DMS53 treated with DMSO at 0.1 percent for 48 hours (cell line): Measurements from ENCODE around the gene OLFML2B.
"Not testable (repeated sequence)": the region's sequence is repeated elsewhere in the genome, so short reads cannot be mapped to it uniquely, and the experiment has no call there.

Experiments used
- DNase-seq: peaks from one replicate; lab custom pipeline; 2025; ENCODE audit not compliant: unreplicated experiment; lab: John Stamatoyannopoulos, UW

Gene OLFML2B

DNA sequence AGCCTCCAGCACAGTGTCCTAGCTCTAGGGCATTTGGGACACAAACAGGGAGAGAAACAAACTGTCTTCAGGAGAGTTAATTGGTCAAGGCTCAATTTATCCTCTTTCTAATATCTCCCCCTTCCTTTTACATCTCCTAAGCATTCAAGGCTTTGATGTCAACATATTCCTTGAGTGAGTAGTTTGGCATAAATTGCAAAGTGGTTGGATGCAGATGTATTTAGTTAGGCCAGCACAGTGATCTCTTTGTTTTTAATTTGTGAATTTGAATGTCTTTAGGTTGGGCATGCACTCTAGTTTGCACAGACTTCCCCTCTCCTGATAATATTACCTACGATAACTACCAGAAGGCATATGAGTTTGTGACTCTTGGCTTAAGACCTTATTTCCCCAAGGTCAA, 12.5 kb upstream of the OLFML2B start:
- no peak for DNase-seq

DNA sequence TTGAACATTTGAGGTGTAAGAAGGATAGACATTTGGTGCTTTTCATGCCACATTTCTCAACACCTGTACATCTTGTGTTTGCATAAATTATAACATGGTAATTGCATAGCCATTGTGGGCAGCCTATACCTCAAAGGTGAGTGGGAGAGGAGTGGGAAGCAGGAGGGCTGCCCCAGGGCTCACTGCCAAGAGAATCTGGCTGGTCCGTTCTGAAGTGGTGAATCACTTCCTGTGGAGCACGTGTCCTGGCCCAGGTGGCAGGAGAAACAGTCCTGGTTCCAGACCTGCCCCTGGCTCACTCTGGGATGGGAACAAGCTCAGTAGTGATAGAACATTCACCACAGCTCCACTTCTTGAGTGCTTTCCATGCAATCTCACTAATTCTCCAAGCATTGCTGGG, 11.6 kb upstream of the OLFML2B start:
- peak; percentile 77 for DNase-seq

DNA sequence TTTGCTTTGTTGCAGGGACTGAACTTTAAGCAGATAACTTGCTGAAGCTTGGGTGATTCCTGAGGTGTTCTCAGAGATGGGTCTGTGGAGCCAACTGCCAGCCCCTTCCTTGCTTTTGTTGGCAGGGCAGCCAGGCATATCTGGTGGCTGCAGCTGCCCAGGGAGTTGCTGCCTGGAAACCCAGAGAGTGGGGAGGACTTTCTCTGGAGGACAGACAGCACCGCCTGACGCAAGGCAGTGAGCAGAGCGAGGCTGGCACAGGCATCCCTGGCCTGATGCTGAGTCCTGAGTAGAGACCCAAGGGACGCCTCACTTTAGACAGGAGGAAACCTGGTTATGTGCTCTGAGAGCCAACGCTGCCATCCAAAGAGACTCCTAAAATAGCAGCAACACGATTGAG, 9.8 kb upstream of the OLFML2B start:
- no peak for DNase-seq

DNA sequence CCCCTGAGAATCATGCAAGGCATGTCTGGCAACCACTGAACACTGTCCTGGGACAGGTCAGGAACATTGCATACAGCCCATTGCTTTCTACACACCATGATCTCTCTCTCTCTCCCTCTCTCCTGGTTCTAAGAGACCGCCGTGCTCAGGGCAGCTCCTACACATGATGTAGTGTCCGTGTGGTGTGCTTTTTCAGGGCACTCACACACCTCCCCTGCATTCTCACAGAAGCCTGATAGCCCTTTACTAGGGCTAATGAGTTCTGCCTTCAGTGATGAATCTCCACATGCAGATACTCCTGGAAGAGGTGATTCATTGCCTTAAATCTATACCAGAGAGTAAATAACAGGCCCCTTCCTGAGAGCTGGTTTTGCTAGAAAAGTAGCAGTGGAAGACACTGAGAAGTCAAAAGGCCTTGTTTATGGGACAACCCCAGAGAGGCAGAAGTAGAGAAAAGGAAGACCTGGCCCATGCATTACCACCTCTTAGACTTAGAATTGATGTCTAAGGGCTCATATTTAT, 7.2 kb upstream of the OLFML2B start:
- DNase-seq, result peak; percentile 14

DNA sequence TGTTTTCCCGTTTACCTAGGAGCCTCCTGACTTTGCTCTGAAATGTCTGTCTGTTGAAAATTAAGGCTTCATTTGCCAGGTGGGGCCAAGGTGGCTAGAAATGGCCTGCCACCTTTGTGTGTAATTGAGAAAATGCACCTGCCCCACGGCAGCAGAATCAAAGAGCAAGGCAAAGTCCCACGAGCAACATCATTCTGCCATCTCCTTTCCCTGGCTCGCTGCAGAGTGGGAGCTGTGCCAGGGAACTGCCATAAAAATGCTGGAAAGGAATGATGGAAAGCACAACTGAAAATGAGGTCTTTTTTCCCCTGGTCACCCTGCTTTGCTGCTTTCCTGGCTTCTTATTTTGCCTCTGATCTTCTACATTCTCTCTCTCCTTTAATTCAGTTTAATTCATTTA, 5.5 kb upstream of the OLFML2B start:
- DNase-seq, result no peak

DNA sequence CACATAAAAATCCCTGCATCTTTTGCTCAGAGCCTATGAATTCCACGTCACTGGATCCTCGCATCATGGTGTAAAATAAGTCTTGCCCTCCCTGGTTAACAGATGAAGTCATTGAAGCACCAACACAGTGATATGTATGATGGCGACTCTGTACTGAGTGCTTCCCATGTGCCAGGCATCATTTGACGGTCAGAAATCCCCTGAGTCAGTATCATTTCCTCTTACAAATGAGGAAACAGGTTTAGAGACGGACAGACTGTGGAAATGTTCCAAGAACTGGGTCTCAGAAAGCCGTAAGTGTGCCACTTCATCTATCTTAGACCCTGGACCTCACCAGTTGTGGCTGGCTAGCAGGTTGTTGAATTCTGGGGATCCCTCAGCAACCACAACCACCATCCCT, 5.1 kb upstream of the OLFML2B start:
- DNase-seq, result no peak

DNA sequence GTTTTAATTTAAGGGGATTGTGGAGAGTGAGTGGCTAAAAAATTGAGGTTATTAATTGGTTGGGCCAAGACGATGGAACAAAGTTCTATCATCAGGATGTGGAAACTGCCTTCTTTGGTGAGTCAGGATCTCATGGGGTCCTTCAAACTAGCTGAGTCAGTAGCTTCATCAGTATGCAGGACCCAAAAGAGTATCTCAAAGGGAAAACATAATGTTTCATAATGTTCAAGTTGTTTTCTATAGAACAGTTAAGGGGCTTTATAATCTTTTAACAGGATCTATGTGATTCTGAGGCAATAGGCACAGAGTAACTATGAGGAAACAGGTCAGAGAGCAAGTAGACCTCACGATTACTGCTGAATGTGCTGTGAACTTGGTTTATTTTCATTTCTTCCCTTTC, 3.2 kb upstream of the OLFML2B start:
- no peak for DNase-seq

DNA sequence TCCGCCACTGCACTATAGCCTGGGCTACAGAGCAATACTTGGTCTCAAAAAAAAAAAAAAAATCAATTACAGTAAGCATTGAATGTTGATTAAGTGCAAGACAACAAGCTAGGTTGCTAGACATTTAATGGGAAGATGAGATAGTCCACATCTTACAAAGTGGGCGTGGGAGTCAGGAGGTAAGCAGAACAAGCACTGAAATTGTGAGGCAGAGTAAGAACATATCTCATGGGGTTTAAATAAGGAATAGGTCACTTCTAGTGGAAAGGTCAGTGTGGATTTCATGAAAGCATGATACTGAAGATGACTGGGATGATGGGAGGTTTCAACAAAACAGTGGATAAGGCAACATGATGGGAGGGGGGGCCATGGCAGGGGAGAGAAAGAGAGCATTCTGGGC, 1.9 kb upstream of the OLFML2B start:
- no peak for DNase-seq

DNA sequence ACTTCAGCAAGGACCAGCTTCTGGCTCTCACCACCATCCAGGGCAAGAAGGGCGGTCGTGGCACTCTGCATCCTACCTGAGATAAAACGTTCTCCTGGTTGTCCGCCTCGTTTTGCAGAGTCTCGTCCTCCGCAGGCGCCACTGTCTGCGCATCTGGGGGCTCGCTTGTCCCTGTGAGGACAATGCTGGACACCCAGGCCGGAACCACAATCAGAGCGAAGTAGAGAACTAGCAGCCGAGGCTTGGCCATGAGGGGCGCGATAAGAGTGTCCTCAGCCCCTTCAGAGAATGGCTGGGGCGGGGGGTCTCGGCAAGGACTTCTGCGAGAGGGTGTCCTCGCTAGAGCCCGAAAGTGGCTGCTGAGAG, 505 bp downstream of the OLFML2B start:
- DNase-seq, result no peak

DNA sequence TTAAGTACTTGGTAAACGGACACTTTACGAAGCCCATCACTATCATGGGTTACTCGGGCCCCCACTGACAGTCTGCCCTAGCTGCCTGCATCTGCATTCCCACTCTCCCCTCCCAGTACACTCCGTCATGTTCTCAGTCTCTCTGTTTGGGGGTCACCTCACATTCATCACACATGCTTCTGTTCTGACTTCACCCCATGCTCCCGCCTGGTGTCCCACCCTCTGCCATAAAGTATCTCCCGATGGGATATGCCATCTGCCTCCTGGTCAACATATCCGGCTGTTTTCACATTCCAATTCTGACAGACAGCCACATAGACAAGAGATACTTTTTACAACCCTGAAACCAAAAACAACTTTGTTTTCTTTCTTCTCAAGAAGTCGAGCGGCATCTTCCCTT, 1.0 kb downstream of the OLFML2B start:
- no peak for DNase-seq

DNA sequence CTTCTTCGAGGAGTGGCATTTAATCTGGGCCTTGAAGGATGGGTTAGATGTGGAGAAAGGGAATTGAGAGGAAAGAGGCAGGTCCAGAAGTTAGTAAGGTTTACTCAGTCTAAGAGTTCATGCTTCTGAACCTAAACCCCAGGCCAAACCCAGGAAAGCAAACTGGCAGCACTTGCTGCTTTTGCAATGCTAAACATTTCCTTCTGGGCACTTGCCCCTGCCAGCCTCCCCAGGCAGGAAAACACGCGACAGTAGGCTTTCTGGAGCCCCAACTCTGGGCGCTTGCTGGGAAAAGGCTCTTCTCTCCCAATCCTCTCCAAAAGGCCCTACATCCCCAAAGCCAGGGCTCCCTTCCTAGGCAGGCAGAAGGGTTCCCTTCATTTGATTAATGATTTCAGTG, 2.5 kb downstream of the OLFML2B start:
- DNase-seq, result no peak

DNA sequence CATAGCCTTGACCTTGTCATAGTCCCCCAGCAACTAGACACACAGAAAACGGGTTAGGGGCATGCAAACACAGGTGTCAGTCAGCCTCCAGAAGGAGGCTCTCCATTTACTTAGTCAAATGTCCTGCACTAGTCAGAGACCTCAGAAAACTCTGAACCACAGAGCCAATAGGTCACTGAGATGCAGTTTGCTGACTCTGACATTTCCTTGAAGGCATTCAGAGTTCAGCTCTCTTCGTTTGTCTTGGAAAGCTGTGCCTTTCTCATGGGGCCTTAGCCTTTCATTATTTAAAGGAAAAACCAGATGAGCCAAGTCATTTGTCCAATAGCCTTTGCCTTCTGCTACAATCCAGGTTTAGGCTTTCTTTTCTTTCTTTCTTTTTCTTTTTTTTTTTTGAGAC, 3.5 kb downstream of the OLFML2B start:
- no peak for DNase-seq

DNA sequence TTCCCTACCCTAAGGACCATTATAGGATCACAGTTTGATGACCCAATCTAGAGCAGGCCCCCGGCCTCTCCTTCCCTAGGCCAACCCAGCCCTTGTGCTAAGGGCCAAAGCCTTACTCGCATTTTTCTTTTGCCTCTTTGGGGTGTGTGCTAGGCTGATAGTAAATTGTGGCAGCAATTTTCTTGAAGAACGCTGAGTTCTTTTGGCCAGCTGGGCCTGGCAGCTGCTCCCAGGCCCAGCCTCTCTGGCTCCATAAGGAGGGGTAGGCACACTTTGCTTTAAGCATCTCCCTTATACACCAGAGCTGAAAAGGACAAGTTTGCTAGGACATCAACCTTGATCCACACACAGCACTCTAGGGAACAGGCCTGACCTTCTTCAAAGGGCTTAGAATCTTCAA, 4.2 kb downstream of the OLFML2B start:
- no peak for DNase-seq

DNA sequence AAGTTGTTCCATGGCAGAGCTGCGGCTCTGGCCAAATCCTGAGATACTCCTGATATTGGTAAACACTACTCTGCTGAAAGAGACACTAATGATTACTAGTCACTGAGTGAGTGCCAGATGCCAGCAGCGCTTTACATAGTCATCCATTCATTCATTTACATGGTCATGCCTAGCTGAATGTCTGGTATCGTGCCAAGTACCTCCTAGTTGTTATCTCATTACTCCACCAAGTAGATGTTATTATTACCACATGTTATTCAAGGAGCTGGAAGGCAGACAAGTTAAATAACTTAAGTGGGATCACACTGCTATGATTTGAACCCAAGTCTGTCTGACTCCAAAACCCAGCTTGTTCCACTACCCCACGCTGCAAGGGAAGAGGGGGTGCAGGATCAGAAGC, 4.7 kb downstream of the OLFML2B start:
- peak; percentile 86 for DNase-seq

DNA sequence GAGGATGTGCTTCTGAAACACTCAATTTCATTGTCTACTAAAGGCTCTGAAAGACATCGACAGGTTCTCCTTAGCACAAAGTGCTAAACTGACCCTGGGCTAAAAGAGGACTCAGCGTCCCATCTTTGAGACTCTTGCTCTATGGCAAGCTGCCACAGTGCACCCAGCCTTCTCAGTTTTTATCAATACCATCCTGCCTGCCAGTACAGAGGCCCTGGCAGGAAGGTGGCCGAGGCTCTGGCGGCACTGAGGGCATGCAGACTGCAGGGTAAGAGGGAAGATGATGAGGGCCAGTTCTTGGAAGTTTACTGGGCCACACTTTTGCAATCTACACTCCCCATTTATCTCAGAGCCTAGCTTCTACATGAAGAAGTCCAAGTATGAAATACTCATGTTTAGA, 5.3 kb downstream of the OLFML2B start:
- no peak for DNase-seq

DNA sequence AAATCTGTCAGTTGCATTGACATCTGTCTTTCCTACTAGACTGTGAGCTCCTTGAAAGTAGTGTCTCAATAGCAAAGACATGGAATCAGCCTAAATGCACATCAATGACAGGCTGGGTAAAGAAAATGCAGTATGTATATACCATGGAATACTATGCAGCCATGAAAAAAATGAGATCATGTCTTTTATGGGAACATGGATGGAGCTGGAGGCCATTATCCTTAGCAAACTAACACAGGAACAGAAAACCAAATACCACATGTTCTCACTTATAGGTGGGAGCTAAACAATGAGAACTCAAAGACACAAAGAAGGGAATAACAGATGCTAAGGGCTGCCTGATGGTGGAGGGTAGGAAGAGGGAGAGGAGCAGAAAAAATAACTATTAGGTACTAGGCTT, 5.9 kb downstream of the OLFML2B start:
- DNase-seq, result not testable (repeated sequence)

DNA sequence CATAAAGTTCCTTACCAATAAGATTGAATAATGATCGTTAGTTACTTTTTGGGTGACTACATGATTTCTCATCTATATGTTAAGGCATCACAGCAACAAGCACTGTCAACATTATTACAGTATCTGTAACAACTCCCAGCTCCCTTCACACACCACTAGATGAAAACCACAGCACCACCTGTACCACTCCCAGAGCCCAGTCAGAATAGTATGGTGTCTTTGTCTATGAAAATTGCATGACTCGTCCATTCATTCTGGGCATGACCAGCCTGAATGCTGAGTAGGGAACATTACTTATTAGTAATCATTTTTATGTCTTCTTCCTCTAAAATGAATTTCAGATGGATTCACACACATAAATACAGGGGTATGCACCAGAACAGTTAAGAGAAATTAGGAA, 7.0 kb downstream of the OLFML2B start:
- DNase-seq, result no peak

DNA sequence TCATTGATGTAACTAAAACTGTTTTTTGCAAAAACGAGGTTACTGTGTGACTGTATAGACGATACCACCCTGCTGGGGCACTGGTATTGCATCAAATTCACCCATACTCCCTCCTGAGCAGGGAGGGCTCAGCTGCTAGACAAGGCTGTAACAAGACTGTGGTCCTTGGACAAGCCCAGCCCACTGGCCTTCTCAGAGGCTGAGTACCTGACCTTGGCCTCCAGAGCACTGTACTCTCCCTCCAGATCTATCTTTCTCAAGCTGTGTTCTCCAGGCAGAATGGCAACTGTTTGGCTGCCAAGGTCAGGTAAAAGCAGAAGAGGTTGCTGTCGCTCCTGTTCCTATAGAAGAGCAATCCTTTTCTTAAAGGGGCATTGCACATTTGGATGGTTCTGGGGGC, 8.5 kb downstream of the OLFML2B start:
- no peak for DNase-seq

DNA sequence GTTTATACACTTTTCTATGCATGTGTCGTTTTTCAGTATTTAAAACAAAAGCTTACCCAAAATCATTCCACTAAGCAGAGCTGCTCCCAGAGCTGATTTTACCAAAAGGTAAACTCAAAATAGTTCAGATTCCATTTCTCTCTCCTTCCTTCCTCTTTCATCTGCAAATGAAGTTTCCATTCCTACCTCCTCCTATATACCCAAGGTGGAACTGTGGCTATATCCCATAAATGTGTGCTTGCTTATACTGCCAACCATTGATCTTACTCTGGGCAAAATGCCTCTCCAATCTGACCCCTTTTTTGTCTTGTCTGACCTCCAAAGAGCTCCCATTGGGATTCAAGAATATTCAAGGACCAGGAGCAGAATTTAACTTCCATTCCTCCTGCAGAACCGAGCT, 9.5 kb downstream of the OLFML2B start:
- DNase-seq, result no peak

DNA sequence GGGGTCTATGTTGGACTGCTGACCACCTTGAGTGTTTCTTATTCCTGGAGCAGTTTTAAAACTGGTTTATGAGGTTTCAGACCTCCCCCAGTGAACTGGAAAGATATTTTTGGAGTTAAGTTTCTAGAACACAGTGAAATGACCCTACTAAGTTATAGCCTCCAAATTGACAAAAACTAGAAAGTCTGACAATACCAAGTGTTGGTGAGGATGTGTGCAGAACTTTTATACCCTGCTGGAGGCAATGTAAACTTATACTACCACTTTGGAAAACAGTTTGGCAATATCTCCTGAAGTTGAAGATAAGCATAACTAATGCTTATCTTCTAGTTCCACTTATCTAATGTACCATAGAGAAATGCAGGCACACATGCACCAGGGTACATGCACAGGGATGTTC, 10.4 kb downstream of the OLFML2B start:
- DNase-seq, result no peak

DNA sequence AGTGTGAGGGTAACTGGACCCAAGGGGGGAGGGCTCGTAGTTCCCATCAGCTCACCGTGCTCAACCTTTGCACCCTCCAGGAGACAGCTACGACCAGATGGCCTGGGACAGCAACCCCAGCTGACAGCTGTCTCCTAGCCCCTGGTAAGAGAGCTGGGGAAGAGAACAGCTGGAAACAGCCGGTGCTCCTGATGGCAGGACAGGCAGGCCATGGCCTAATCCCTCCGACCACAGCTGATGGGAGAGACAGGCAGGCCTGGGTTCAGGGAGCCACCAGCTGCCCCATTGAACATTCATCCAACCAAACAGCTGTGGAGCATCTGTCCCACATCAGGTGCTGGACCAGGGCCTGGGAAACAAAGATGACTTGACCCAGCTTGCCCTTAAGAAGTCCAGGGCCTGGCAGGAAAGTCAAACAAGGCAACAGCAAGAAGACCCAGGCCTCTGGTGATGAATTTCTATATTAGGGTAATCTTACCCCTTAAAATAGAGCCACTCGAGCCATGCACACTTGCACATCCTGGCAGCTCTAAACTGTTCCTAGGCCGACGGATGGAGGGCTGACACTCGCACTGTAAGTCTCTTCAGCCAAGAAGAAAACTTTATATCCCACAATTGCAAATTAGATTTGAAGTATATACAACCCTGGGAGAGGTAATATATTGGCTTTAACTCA, 12.2 kb downstream of the OLFML2B start:
- DNase-seq, result no peak

DNA sequence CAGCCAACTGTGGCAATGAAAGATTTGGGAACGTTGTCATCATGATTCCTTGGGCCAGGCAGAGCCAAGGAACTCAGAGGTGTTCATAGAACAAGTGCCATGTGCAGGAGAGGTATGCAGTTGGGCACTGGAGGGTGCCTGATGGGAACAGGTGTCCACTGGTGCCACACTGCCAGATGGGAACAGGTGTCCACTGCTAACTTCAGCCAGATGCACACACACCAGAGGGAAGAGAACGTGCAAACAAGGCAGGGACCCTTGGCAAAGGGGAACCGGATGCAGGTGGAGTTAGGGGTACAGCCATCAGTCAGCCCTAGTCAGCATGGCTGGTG, 13.5 kb downstream of the OLFML2B start:
- DNase-seq, result no peak

DNA sequence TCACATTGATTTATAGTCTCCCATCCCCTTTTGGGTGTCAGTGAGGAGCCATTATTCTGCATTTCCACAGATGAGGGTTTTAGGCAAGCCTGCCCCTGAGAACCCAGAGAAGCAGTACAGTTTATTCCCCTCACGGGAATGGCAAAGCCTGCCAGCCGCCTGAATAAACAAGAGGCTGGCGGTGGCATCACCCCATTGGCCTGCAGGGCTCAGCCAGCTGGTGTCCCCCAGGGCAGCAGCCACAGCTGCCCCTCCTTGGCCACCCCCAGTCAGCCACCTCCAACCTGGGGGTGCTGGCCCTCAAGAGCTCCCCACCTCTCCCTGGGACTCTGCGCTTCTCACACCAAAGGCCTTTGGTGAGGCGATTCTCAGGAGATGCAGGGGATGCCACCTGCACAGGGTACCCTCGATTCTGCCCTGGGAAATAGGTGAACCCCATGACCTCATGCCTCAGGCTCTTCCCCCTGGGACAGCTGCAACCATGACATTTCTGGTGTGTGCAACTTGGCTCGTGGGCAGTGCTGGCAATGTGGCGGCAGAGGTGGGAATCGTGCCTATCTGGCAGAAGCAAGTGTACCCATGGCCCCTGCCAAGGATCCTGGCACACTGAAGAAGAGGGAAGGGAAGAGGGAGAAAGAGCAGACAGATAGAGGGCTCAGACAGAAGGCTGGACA, 14.0 kb downstream of the OLFML2B start:
- DNase-seq, result no peak
